Mesendoderm (in vitro differentiated cells): ENCODE measurements around the gene CEP131.

Experiments
- DNase-seq: peaks from one replicate; pipeline ENCODE4 v3.0.0; 2013
- H2AK5ac ChIP-seq: 2 replicates; pipeline ENCODE4 v1.6.1; 2013; ENCODE audit warnings: low read length, inconsistent platforms
- H2BK120ac ChIP-seq: 2 replicates; pipeline ENCODE4 v1.6.1; 2013; ENCODE audit warnings: low read depth, mild to moderate bottlenecking, low read length, moderate library complexity, mixed read lengths
- H2BK15ac ChIP-seq: replicated peaks from 2 replicates; pipeline ENCODE4 v1.6.1; 2013; ENCODE audit warnings: low read depth, mild to moderate bottlenecking, moderate library complexity
- H2BK5ac ChIP-seq: 2 replicates; pipeline ENCODE4 v1.6.1; 2013; ENCODE audit warnings: low read length, inconsistent platforms
- H3K18ac ChIP-seq: 2 replicates; pipeline ENCODE4 v1.6.1; 2013; ENCODE audit warnings: mild to moderate bottlenecking, low read length, mixed read lengths
- H3K23ac ChIP-seq: one replicate; pipeline ENCODE4 v1.6.1; 2013; ENCODE audit warnings: low read length
- H3K27ac ChIP-seq: 2 replicates; pipeline ENCODE4 v1.5.1; 2013; ENCODE audit warnings: low read depth, mild to moderate bottlenecking, inconsistent platforms, low read length, moderate library complexity
- H3K27me3 ChIP-seq: 2 replicates; pipeline ENCODE4 v1.6.1; 2013; ENCODE audit warnings: low read length, control low read depth, mild to moderate bottlenecking, inconsistent platforms; ENCODE audit not compliant: insufficient read depth, poor library complexity
- H3K36me3 ChIP-seq: 2 replicates; pipeline ENCODE4 v1.6.1; 2013; ENCODE audit warnings: low read length, inconsistent platforms; ENCODE audit not compliant: control insufficient read depth, insufficient read depth
- H3K4ac ChIP-seq: one replicate; pipeline ENCODE4 v1.6.1; 2013; ENCODE audit warnings: low read depth, mild to moderate bottlenecking, low read length, moderate library complexity
- H3K4me1 ChIP-seq: 2 replicates; pipeline ENCODE4 v1.6.1; 2013; ENCODE audit warnings: low read depth, low read length, inconsistent platforms; ENCODE audit not compliant: control insufficient read depth
- H3K4me2 ChIP-seq: 2 replicates; pipeline ENCODE4 v1.6.1; 2013; ENCODE audit warnings: low read length
- H3K4me3 ChIP-seq: 2 replicates; pipeline ENCODE4 v1.5.1; 2013; ENCODE audit warnings: mild to moderate bottlenecking, low read length
- H3K56ac ChIP-seq: one replicate; pipeline ENCODE4 v1.6.1; 2013; ENCODE audit warnings: low read length
- H3K79me1 ChIP-seq: 2 replicates; pipeline ENCODE4 v1.6.1; 2013; ENCODE audit warnings: low read length, inconsistent platforms
- H3K79me2 ChIP-seq: 2 replicates; pipeline ENCODE4 v1.6.1; 2013; ENCODE audit warnings: mild to moderate bottlenecking, low read length; ENCODE audit not compliant: control insufficient read depth, insufficient read depth
- H3K9ac ChIP-seq: 2 replicates; pipeline ENCODE4 v1.6.1; 2013; ENCODE audit warnings: low read length, inconsistent platforms
- H4K5ac ChIP-seq: one replicate; pipeline ENCODE4 v1.6.1; 2013; ENCODE audit warnings: low read length
- H4K8ac ChIP-seq: one replicate; pipeline ENCODE4 v1.6.1; 2013; ENCODE audit warnings: low read depth, mild to moderate bottlenecking, control low read depth, low read length, moderate library complexity
- WGBS: extraction: QIAGEN DNeasy Blood & Tissue Kit; methylation state at CpG from one replicate; pipeline ENCODE4 v1.1.7; 2013; ENCODE audit warnings: low lambda C conversion rate, missing lambda C conversion rate; ENCODE audit not compliant: insufficient coverage; ENCODE audit errors: extremely low coverage; 5-methylcytosine and 5-hydroxymethylcytosine counted together

Gene CEP131

GRCh38 chr17:81251094-81251708, 28.4 kb upstream of the CEP131 start:
- no peak overlapping the region for H3K4me3 ChIP-seq

GRCh38 chr17:81250286-81251093, 27.7 kb upstream of the CEP131 start:
- WGBS: no CpG with 5 or more reads among the region's 31 CpGs
- no peak overlapping the region for H3K27ac ChIP-seq
- DNase-seq: no peak

More at GRCh38 chr17:81251094-81251708, 28.4 kb upstream of the CEP131 start:
- Histone ChIP-seq H4K8ac (no peak overlapping the region), H4K5ac (no peak overlapping the region), H3K27me3 (no peaks in the 10 kb centered on the region), H3K79me2 (no peaks in the 10 kb centered on the region), H3K9ac (no peak overlapping the region), H3K23ac (no peak overlapping the region), H3K4ac (no peak overlapping the region), H3K79me1 (peaks cover 3% of the 10 kb centered on the region), H2BK5ac (no peak overlapping the region), H3K4me1 (no peaks in the 10 kb centered on the region), H3K27ac (no peak overlapping the region), H3K18ac (no peak overlapping the region), H3K36me3 (no peaks in the 10 kb centered on the region), H3K56ac (no peak overlapping the region), H3K4me2 (no peak overlapping the region), H2BK15ac (no peak overlapping the region), H2BK120ac (no peak overlapping the region), H2AK5ac (no peak overlapping the region)
- no CpG with 5 or more reads among the region's 25 CpGs for WGBS
- DNase-seq: no peak

GRCh38 chr17:81249223-81250040, 26.7 kb upstream of the CEP131 start:
- Histone ChIP-seq H3K27me3 (no peaks in the 10 kb centered on the region), H4K8ac (no peak overlapping the region), H3K36me3 (no peaks in the 10 kb centered on the region), H3K23ac (no peak overlapping the region), H2AK5ac (no peak overlapping the region), H3K4me1 (no peaks in the 10 kb centered on the region), H2BK5ac (no peak overlapping the region), H3K18ac (no peak overlapping the region), H2BK120ac (no peak overlapping the region), H4K5ac (no peak overlapping the region), H3K79me2 (no peaks in the 10 kb centered on the region), H3K56ac (no peak overlapping the region), H3K79me1 (peaks cover 3% of the 10 kb centered on the region), H3K4me2 (no peak overlapping the region), H3K4me3 (no peak overlapping the region), H3K9ac (no peak overlapping the region), H3K4ac (no peak overlapping the region), H2BK15ac (no peak overlapping the region), H3K27ac (no peak overlapping the region)
- WGBS: no CpG with 5 or more reads among the region's 15 CpGs
- no peak for DNase-seq

More at GRCh38 chr17:81250286-81251093, 27.7 kb upstream of the CEP131 start:
- Histone ChIP-seq H2AK5ac (no peak overlapping the region), H3K18ac (no peak overlapping the region), H4K5ac (no peak overlapping the region), H3K4me1 (no peaks in the 10 kb centered on the region), H3K56ac (no peak overlapping the region), H3K4ac (no peak overlapping the region), H3K79me2 (no peaks in the 10 kb centered on the region), H3K27me3 (no peaks in the 10 kb centered on the region), H3K4me2 (no peak overlapping the region), H2BK15ac (no peak overlapping the region), H2BK120ac (no peak overlapping the region), H3K9ac (no peak overlapping the region), H2BK5ac (no peak overlapping the region), H3K79me1 (peaks cover 3% of the 10 kb centered on the region), H4K8ac (no peak overlapping the region), H3K4me3 (no peak overlapping the region), H3K36me3 (no peaks in the 10 kb centered on the region), H3K23ac (no peak overlapping the region)

GRCh38 chr17:81248649-81249048, 25.9 kb upstream of the CEP131 start:
- no peak overlapping the region for H2AK5ac ChIP-seq
- H4K5ac ChIP-seq: no peak overlapping the region
- no peak overlapping the region for H3K56ac ChIP-seq
- no peak overlapping the region for H3K23ac ChIP-seq
- peaks cover under 1% of the 10 kb centered on the region for H3K79me1 ChIP-seq
- no peak overlapping the region for H3K18ac ChIP-seq
- H3K79me2 ChIP-seq: no peaks in the 10 kb centered on the region
- H2BK120ac ChIP-seq: no peak overlapping the region
- no peak for DNase-seq
- no peak overlapping the region for H2BK15ac ChIP-seq
- WGBS: no CpG with 5 or more reads among the region's 16 CpGs
- no peaks in the 10 kb centered on the region for H3K36me3 ChIP-seq
- no peak overlapping the region for H2BK5ac ChIP-seq
- H3K9ac ChIP-seq: no peak overlapping the region
- no peak overlapping the region for H3K4me2 ChIP-seq
- no peak overlapping the region for H3K4me3 ChIP-seq
- no peak overlapping the region for H3K27ac ChIP-seq
- H3K4me1 ChIP-seq: no peaks in the 10 kb centered on the region
- H3K27me3 ChIP-seq: no peaks in the 10 kb centered on the region
- no peak overlapping the region for H4K8ac ChIP-seq
- no peak overlapping the region for H3K4ac ChIP-seq

- no CpG with 5 or more reads among the region's 15 CpGs for WGBS
- no peak overlapping the region for H3K23ac ChIP-seq
- no peak overlapping the region for H3K27ac ChIP-seq
- no peak overlapping the region for H2BK15ac ChIP-seq
- H4K5ac ChIP-seq: no peak overlapping the region
- no peak overlapping the region for H3K9ac ChIP-seq
- DNase-seq: no peak
- no peak overlapping the region for H2BK5ac ChIP-seq
- no peak overlapping the region for H3K56ac ChIP-seq
- H3K4me3 ChIP-seq: no peak overlapping the region
- H3K4me2 ChIP-seq: no peak overlapping the region
- no peaks in the 10 kb centered on the region for H3K79me1 ChIP-seq
- no peak overlapping the region for H3K4ac ChIP-seq
- H3K4me1 ChIP-seq: no peaks in the 10 kb centered on the region
- H3K79me2 ChIP-seq: no peaks in the 10 kb centered on the region
- no peaks in the 10 kb centered on the region for H3K36me3 ChIP-seq
- H4K8ac ChIP-seq: no peak overlapping the region
- H3K27me3 ChIP-seq: no peaks in the 10 kb centered on the region
- H2BK120ac ChIP-seq: no peak overlapping the region
- no peak overlapping the region for H2AK5ac ChIP-seq
- no peak overlapping the region for H3K18ac ChIP-seq
Measured at GRCh38 chr17:81247339-81247990, 24.7 kb upstream of the CEP131 start.
